NCI-H524 treated with DMSO at 0.1 percent for 48 hours (cell line): ENCODE data around the gene LARGE1.
A peak's percentile ranks its signal among the peaks of the same experiment; 100 is the strongest.

ENCODE experiments used
- DNase-seq: peaks from one replicate; lab custom pipeline; 2025; lab: John Stamatoyannopoulos, UW

The LARGE1 gene

DNA sequence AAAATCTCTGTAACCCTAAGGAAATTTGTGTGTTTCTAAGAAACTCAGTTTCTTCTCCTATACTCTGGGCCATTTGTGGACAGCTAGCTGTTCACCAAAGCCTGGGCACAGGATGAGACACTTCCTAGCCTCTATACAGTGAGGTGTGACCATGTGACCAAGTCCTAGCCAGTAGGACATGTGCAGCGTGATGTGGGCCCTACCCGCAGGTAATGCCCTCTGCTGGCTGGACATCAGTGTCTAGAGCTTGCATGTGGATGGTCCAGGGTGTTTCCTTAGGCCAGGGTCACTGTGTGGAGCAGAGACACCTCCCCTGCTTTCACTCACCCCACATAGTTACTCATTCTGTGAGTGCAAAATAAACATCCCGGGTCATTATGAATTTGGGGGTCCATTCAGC, 100.5 kb downstream of the LARGE1 start:
- no peak for DNase-seq

- DNase-seq: peak; percentile 47
These were observed 102.7 kb downstream of the LARGE1 start for GRCh38 chr22:33817512-33818127.

- DNase-seq: no peak
These were observed 107.8 kb downstream of the LARGE1 start for GRCh38 chr22:33812360-33812977.

GRCh38 chr22:33811686-33812085, 108.6 kb downstream of the LARGE1 start:
- no peak for DNase-seq

GRCh38 chr22:33811208-33811607, 109.1 kb downstream of the LARGE1 start:
- DNase-seq: peak; percentile 84

DNA sequence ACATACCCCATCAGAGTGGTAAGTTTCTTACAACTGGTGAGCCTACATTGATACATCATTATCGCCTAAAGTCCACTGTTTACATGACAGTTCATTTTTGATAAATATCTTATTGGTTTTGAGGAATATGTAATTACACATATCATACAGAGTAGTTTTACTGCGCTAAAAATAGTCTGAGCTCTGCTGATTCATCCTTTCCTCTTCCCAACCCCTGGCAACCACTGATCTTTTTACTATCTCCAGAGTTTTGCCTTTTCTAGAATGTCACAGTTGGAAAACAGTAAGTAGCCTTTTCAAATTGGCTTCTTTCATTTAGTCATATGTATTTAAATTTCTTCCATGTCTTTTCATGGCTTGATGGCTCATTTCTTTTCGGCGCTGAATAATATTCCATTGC, 112.8 kb downstream of the LARGE1 start:
- no peak for DNase-seq

DNA sequence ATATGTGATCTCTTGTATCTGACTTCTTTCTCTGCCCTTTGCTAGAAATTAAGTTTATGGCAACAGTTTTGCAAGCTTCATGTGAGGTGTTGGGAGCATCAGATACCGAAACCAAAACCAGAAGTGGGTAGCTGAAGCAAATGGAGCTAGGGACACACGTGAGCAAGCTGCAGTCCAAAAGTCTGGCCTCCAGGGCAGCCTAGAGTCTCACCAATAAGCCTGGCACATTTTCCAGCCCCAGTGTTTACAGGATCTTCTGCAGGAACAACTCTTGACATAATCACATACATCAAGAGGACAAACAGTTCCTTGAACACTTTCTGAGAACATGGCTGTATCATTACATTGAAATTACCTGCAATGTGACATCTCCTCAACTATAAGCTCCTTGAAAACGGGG, 114.1 kb downstream of the LARGE1 start:
- no peak for DNase-seq

DNA sequence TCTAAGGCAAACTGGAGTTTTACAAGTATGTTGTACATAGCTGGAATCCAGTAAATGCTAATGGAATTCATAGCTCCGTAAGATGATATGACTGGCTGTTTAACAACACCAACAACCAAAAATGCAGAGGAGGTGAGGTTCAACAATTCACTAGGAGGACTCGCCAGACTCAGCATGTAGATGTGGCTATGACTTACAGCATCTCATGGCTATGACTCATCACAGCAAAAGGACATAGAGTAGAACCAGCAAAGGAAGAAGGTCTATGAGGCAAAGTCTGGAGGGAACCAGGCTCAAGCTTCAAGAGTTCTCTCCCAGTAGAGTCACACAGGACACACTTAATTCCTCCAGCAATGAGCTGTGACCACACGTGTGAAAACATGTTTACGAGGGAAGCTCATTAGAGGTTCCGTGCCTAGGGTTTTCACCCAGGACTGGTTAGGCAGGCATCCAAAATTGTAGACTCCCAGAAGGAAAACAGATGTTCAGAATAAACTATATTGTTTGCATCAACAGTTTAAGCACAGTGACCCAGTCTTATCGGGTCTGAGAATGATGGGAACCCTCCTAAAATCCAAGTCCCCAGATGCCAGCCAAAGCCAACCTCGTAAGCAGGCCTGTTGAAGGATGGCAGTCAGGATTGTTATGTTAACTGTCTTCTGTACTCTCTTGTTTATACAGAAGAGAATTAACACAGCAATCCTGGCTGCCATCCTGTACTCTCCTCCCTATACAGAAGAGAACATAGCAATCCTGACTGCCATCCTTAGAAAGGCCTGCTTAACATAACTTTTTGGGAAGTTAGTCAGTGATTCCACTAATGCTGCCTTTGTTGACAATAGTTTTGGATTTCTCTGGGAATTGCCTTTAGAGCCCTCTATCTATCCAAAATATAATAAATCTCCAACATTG, 116.6 kb downstream of the LARGE1 start:
- no peak for DNase-seq

DNA sequence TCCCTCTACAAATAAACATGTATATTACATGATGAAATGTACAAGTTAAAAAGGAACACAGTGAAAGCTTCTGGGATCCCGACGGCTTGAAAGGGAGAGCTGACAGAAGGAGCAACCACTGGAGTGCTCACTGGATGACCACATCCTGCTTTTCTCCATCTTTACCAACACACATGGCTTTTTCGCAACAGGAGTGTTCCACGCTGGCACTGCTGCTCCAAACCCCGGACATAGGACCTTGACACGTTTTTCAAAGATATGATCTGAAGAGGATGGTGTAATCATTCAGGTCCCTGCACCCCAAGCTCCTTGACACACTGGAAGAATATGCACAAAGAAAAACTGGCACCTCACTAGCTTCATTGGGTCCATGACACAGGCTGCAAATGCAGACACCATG, 121.9 kb downstream of the LARGE1 start:
- DNase-seq: no peak

GRCh38 chr22:33796494-33796893, 123.8 kb downstream of the LARGE1 start:
- DNase-seq: no peak

GRCh38 chr22:33793475-33793874, 126.8 kb downstream of the LARGE1 start:
- DNase-seq: no peak

- DNase-seq: no peak
These were observed 127.4 kb downstream of the LARGE1 start for GRCh38 chr22:33792832-33793231.

GRCh38 chr22:33789690-33790253, 130.5 kb downstream of the LARGE1 start:
- no peak for DNase-seq

GRCh38 chr22:33788927-33789326, 131.3 kb downstream of the LARGE1 start:
- DNase-seq: no peak

DNA sequence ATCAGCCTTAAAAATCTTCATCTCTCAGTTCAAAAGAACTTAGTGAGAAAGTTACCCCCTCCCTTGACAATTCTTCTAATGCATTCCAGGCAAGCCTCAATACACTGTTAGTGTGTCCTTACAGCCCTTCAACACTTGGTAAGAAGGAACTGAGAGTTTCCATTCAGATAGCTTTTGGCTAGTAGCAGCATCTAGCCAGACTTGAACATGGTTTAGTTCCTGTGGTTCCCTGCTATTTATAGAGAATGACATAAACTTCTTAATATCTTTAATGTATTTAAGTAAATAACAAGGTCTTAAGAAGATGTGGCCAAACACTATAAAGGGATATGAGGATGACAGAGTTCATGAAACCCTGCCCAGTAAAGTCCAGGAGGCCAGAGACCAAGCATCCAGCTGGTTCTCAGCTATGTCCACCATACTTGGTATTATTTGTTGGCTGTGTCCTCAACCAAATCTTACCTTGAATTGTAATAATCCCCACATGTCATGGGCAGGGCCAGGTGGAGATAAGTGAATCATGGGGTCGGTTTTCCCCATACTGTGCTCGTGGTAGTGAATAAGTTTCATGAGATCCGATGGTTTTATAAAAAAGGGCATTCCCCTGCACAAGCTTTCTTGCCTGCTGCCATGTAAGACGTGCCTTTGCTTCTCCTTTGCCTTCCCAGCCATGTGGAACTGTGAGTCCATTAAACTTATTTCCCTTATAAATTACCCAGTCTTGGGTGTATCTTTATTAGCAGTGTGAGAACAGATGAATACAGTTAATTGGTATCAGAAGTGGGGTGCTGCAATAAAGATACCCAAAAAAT, 132.4 kb downstream of the LARGE1 start:
- no peak for DNase-seq

DNA sequence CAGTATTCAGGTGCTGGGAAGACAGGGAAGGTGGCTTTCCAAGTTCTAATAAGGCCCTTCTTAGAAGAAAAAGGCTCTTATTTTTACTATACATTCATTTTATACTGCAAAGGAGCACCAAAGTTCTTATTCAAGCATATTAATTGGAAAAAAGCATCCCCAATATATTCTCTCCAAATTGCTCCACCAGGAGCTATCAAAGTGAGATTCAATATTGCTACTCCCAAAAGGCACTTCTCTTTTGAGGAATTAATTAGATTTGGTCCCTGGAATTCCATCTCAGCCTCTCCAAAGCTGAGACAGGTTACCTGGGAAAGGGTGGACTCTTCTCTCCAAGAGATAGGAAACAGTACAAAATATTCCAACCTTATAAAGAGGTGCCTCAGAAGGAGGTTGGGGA, 134.1 kb downstream of the LARGE1 start:
- DNase-seq: no peak

DNA sequence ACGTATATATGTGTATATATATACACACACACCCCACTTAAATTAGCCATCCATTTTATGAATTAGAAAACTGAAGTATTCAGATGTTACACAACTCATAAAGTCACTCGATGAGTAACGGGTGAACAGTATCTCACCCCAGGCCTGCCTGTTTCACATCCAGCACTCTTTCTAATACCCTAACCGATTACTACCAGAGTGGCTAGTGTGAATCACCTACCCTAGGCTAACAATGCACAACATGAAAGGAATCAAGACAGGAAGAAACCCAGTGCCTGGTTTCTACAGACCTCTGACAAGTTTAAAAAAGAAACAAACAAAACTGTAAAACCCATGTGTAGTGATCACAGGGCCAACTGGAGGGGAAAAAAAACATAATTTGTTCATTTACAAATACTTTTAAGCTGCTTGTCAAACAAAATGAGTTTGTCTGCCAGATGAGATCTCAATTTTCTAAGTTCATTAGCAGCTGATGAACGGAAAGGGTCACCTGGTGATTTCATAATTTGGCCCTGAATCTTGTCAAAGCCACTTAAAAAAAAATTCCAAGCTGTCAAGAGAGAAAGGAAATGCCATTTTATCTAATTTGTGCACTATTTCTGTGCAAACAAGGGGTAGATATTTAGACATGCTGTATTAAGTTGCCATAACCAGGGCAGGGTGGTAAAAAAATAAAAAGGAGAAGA, 134.8 kb downstream of the LARGE1 start:
- no peak for DNase-seq

DNA sequence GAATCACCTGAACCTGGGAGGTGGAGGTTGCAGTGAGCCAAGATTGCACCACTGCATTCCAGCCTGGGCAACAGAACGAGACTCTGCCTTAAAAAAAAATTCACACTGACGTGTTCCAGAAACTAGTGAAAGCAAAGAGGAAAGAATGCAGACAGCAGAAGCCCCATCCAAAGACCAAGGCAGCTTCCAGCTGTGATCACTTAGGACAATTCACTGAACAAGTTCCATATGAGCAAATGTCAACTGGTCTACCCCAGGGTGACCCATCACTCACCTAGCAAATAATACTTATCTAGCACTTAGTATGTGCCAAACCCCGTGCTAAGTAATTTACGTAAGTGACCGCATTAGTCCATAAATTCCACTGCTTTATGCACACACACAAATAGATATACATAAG, 138.9 kb downstream of the LARGE1 start:
- DNase-seq: no peak

GRCh38 chr22:33780531-33781136, 139.6 kb downstream of the LARGE1 start:
- DNase-seq: no peak

- DNase-seq: no peak
These were observed 141.0 kb downstream of the LARGE1 start for GRCh38 chr22:33779243-33779642.

DNA sequence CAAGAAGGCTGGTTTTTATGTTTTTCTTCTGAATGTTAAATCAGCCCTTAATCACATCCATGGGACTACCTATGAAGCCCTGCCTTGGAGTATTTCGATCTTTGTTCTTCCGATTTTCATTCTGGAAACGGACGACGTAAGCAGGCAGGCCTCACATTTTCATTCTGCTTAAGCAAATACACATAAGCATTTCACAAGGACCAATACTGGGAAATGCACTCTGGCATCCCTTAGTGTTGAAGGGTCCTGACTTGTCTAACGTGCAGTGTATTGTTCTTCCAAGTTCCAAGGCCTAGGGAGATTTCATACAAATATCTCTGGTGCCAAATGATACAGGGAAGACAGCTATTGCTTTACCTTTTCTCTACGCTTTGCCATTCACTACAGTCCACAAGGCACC, 143.8 kb downstream of the LARGE1 start:
- DNase-seq: no peak
